K562 (cell line): ENCODE data around the gene GOLGA8S. TPM values are rescaled to one million over a fixed set of nuclear protein-coding genes. Genes with fewer than 3 reads are reported as not detected.
"Not testable (repeated sequence)": the region's sequence is repeated elsewhere in the genome, so short reads cannot be mapped to it uniquely, and the experiment has no call there.

Experiments
- ATAC-seq: fragments of 200-7000 bp; cut with Tn5 transposase; 3 replicates; pipeline ENCODE4 v1.9.1; 2020; ENCODE audit warnings: moderate library complexity
- BruUV-seq: library from RNA; stranded (reverse); fragments of 400-500 nt; replicated peaks from 2 replicates; lab custom pipeline; 2021; lab: Mats Ljungman, UMichigan
- CTCF ChIA-PET: fragments of 300-600 bp; formaldehyde crosslinking; extraction: SDS; loops from one replicate; lab custom pipeline; 2021; ENCODE audit warnings: low intra/inter-chr PET ratio; lab: Yijun Ruan, JAX
- POLR2A ChIA-PET: fragments of 300-600, 350-650 bp; sonication (Branson Sonifier 250); formaldehyde crosslinking; extraction: SDS; loops from one replicate; lab custom pipeline; 2021; ENCODE audit warnings: antibody characterized with exemption, inconsistent platforms; lab: Yijun Ruan, JAX
- DNase-seq, 4 experiments: peaks; one replicate each; pipeline versions ENCODE4 v3.0.0 to v3.0.0-alpha.2; 2011 to 2018; ENCODE audit warnings: low spot score in 3 of 4, mixed read lengths in 3 of 4; ENCODE audit errors: extremely low read depth in 1 of 4
- FAIRE-seq: peaks from 2 replicates; lab custom pipeline; 2011; peaks lifted over from hg19 to GRCh38; lab: Jason Lieb, UNC
- H2AFZ ChIP-seq: 2 replicates; pipeline ENCODE4 v1.6.0; 2011; ENCODE audit warnings: low read depth, low read length, control low read depth, inconsistent platforms
- H3K27ac ChIP-seq: fragments of 200-600 bp; 3 replicates; pipeline ENCODE4 v1.8.0; 2011; ENCODE audit warnings: low read depth, mild to moderate bottlenecking, control low read depth, inconsistent platforms, low read length, moderate library complexity, mixed read lengths; ENCODE audit errors: extremely low read depth
- H3K27me3 ChIP-seq, 2 experiments: fragments of 300-600 bp in 1 of 2; 2 replicates in 1 of 2; 3 replicates in 1 of 2; pipeline versions ENCODE4 v1.6.0 to v1.8.0; 2011; ENCODE audit warnings: inconsistent platforms in 2 of 2, low read length in 2 of 2, mild to moderate bottlenecking in 1 of 2, mixed read lengths in 1 of 2, moderate library complexity in 1 of 2; ENCODE audit not compliant: control insufficient read depth in 2 of 2, insufficient read depth in 2 of 2
- H3K36me3 ChIP-seq: fragments of 300-600 bp; 3 replicates; pipeline ENCODE4 v1.8.0; 2011; ENCODE audit warnings: mild to moderate bottlenecking, low read length, inconsistent platforms; ENCODE audit not compliant: control insufficient read depth, insufficient read depth
- H3K4me1 ChIP-seq, 2 experiments: fragments of 200-600 bp in 1 of 2; replicated peaks in 1 of 2; 2 replicates in 1 of 2; 3 replicates in 1 of 2; pipeline versions ENCODE4 v1.5.1 to v1.8.0; 2011; ENCODE audit warnings: inconsistent platforms in 2 of 2, low read length in 2 of 2, mild to moderate bottlenecking in 1 of 2, mixed read lengths in 1 of 2, moderate library complexity in 1 of 2; ENCODE audit not compliant: control insufficient read depth in 2 of 2, insufficient read depth in 2 of 2
- H3K4me2 ChIP-seq: 2 replicates; pipeline ENCODE4 v1.6.1; 2011; ENCODE audit warnings: low read length, control low read depth, inconsistent platforms, mixed read lengths; ENCODE audit not compliant: insufficient read depth
- H3K4me3 ChIP-seq: fragments of 200-600 bp; sonication (generic), shearing (Covaris generic); 2 replicates; pipeline ENCODE4 v1.5.1; 2016; ENCODE audit warnings: control low read depth, inconsistent platforms
- H3K79me2 ChIP-seq: fragments of 200-600 bp; 3 replicates; pipeline ENCODE4 v1.8.0; 2011; ENCODE audit warnings: low read length, inconsistent platforms; ENCODE audit not compliant: control insufficient read depth, insufficient read depth
- H3K9ac ChIP-seq, 2 experiments: 2 replicates each; pipeline versions ENCODE4 v1.6.0 to v1.6.1; 2011; ENCODE audit warnings: low read depth in 2 of 2, low read length in 2 of 2, control low read depth in 1 of 2, inconsistent platforms in 1 of 2, mild to moderate bottlenecking in 1 of 2, mixed read lengths in 1 of 2; ENCODE audit not compliant: insufficient read depth in 1 of 2
- H3K9me1 ChIP-seq: one replicate; pipeline ENCODE4 v1.6.0; 2011; ENCODE audit warnings: inconsistent platforms, mild to moderate bottlenecking, low read length, moderate library complexity; ENCODE audit not compliant: control insufficient read depth, insufficient read depth
- H3K9me3 ChIP-seq: replicated peaks from 2 replicates; pipeline ENCODE4 v1.5.1; 2011; ENCODE audit warnings: low read depth, low read length, inconsistent platforms; ENCODE audit not compliant: control insufficient read depth, insufficient read depth
- H4K20me1 ChIP-seq: replicated peaks from 2 replicates; pipeline ENCODE4 v1.6.1; 2011; ENCODE audit warnings: low read length, inconsistent platforms, mixed read lengths; ENCODE audit not compliant: control insufficient read depth, insufficient read depth
- GMEB1 ChIP-seq: fragments of 250-450 bp; sonication (Bioruptor Pico); IDR thresholded peaks from 2 replicates; pipeline ENCODE4 v1.4.0; 2020; ENCODE audit warnings: mild to moderate bottlenecking
- PPARD ChIP-seq: fragments of 250-450 bp; sonication (Bioruptor Pico); IDR thresholded peaks from 2 replicates; pipeline ENCODE4 v1.8.0; 2022; ENCODE audit warnings: inconsistent platforms, mild to moderate bottlenecking, moderate library complexity
- PRDM10 ChIP-seq: fragments of 450-650 bp; IDR thresholded peaks from 2 replicates; pipeline ENCODE4 v1.6.1; 2018; ENCODE audit not compliant: partially characterized antibody
- RAD21 ChIP-seq, 2 experiments: fragments of 250-450 bp in 1 of 2; fragments of 450-650 bp in 1 of 2; sonication (Bioruptor Pico) in 1 of 2; formaldehyde crosslinking in 1 of 2; IDR thresholded peaks in 1 of 2; conservative IDR thresholded peaks in 1 of 2; 2 replicates each; pipeline versions ENCODE4 v1.4.0 to v1.8.0; 2020 to 2022; ENCODE audit warnings: mild to moderate bottlenecking in 2 of 2, moderate library complexity in 1 of 2
- TAF7 ChIP-seq: fragments of 450-650 bp; IDR thresholded peaks from 2 replicates; pipeline ENCODE4 v1.6.1; 2016; ENCODE audit warnings: missing genetic modification characterization, missing compliant biosample characterization
- XRCC3 ChIP-seq: fragments of 450-650 bp; IDR thresholded peaks from 2 replicates; pipeline ENCODE4 v1.6.1; 2017; ENCODE audit warnings: mild to moderate bottlenecking, moderate library complexity
- ZBTB5 ChIP-seq: fragments of 450-650 bp; IDR thresholded peaks from 2 replicates; pipeline ENCODE4 v1.6.1; 2017; ENCODE audit warnings: antibody characterized with exemption
- WGBS: fragments of 100-300 bp; shearing (Covaris generic); methylation state at CpG from one replicate; pipeline ENCODE4 v1.1.6; 2016; ENCODE audit warnings: low coverage, mixed read lengths; ENCODE audit not compliant: insufficient coverage; ENCODE audit errors: missing lambda C conversion rate; 5-methylcytosine and 5-hydroxymethylcytosine counted together
- in situ Hi-C: fragments of 300-500 bp; cut with MboI; formaldehyde crosslinking; loops from 4 replicates; pipeline ENCODE4 v1.15.0; 2018; ENCODE audit warnings: inconsistent platforms, mixed read lengths
- intact Hi-C: fragments of 100-400 bp; cut with micrococcal nuclease; formaldehyde crosslinking; loops from 2 replicates; pipeline ENCODE4 v1.14.2; 2022
- polyA plus RNA-seq, 8 experiments: library from polyadenylated mRNA; depleted of rRNA in 4 of 8; stranded (reverse) in 5 of 8; unstranded in 3 of 8; fragments of >200 nt; fragmentation: Nextera tagmentation in 2 of 8; fragmentation: Illumina TruSeq in 1 of 8; extraction: Ambion mirVana in 2 of 8; extraction: Trizol in 1 of 8; gene quantifications; 2 replicates each; pipeline versions ENCODE4 v1.2.1 to v1.2.3, GENCODE V29; 2011 to 2014; ENCODE audit warnings: inconsistent platforms in 1 of 8, missing spikeins in 1 of 8
- total RNA-seq, 7 experiments: library from RNA; depleted of rRNA in 6 of 7; stranded (reverse); fragments of >200 nt in 6 of 7; fragmentation: Illumina TruSeq in 2 of 7; extraction: Trizol in 2 of 7; gene quantifications; 2 replicates each; pipeline versions ENCODE4 v1.2.1 to v1.2.3, GENCODE V29; 2011 to 2021; ENCODE audit warnings: low replicate concordance in 1 of 7

Gene GOLGA8S
- total and polyA plus RNA-seq, 9 of the 15 experiments (the other 6 are each of a cell fraction or from before 2014, with no cell fraction given), result 0.01 TPM; not detected in 7

- TF ChIP-seq PRDM10, result no peak
- TF ChIP-seq RAD21 (CRISPR knock-in tag; conservative IDR thresholded peaks at IDR 0.05 in 1 of 2, IDR thresholded peaks at IDR 0.05 in 1 of 2), result no peak
- no peak for TF ChIP-seq XRCC3
- no peak for TF ChIP-seq TAF7 (tag)
- TF ChIP-seq GMEB1 (CRISPR knock-in tag), result no peak
- no peak for TF ChIP-seq ZBTB5
- TF ChIP-seq PPARD (CRISPR knock-in tag), result no peak
- TF ChIP-seq, all 486 proteins: peak for 0
These were observed 16.0 kb downstream of the GOLGA8S start (continued) for GRCh38 chr15:23370578-23370977.

- H3K4me2 ChIP-seq, H3K9me1 ChIP-seq, FAIRE-seq, H3K79me2 ChIP-seq, H3K36me3 ChIP-seq, H3K27me3 ChIP-seq, H3K9me3 ChIP-seq, H3K4me1 ChIP-seq, ATAC-seq, BruUV-seq, H3K9ac ChIP-seq, H3K4me3 ChIP-seq, H2AFZ ChIP-seq, DNase-seq, H4K20me1 ChIP-seq, intact Hi-C loops, H3K27ac ChIP-seq, in situ Hi-C loops: not testable (repeated sequence)
- WGBS, result 4% methylated on average over 2 of the region's 4 CpGs
- ChIA-PET POLR2A (interaction anchor here (0.5 kb wide), 1 partner anchor 478 kb away, joined by 3 read pairs; no protein-coding TSS in a partner anchor), CTCF (interaction anchor here (0.6 kb wide), 1 partner anchor 368 kb away, joined by 3 read pairs; no protein-coding TSS in a partner anchor)
These were observed 16.6 kb downstream of the GOLGA8S start for GRCh38 chr15:23371134-23371533.
